HEK293T (cell line): ENCODE measurements around the gene SYT13.
"Not testable (repeated sequence)": the region's sequence is repeated elsewhere in the genome, so short reads cannot be mapped to it uniquely, and the experiment has no call there.

Experiments
- ARNT ChIP-seq: fragments of 450-650 bp; IDR thresholded peaks from 2 replicates; pipeline ENCODE4 v1.6.1; 2017; ENCODE audit warnings: mild to moderate bottlenecking
- BHLHE40 ChIP-seq: fragments of 450-650 bp; IDR thresholded peaks from 2 replicates; pipeline ENCODE4 v1.6.1; 2016; ENCODE audit warnings: mild to moderate bottlenecking, moderate library complexity, borderline replicate concordance
- CTBP1 ChIP-seq: fragments of 450-650 bp; IDR thresholded peaks from 2 replicates; pipeline ENCODE4 v1.6.1; 2016; ENCODE audit warnings: borderline replicate concordance
- ELF4 ChIP-seq: fragments of 450-650 bp; IDR thresholded peaks from 2 replicates; pipeline ENCODE4 v1.6.1; 2017; ENCODE audit warnings: antibody characterized with exemption
- FOXA1 ChIP-seq: fragments of 450-650 bp; IDR thresholded peaks from 2 replicates; pipeline ENCODE4 v1.6.1; 2016; ENCODE audit warnings: mild to moderate bottlenecking
- FOXK2 ChIP-seq: fragments of 450-650 bp; IDR thresholded peaks from 2 replicates; pipeline ENCODE4 v1.6.1; 2016; ENCODE audit warnings: mild to moderate bottlenecking
- FOXM1 ChIP-seq: fragments of 450-650 bp; IDR thresholded peaks from 2 replicates; pipeline ENCODE4 v1.6.1; 2017; ENCODE audit warnings: mild to moderate bottlenecking, borderline replicate concordance
- HDGF ChIP-seq: fragments of 450-650 bp; IDR thresholded peaks from 2 replicates; pipeline ENCODE4 v1.6.1; 2017; ENCODE audit warnings: antibody characterized with exemption, borderline replicate concordance
- L3MBTL2 ChIP-seq: fragments of 450-650 bp; conservative IDR thresholded peaks from 2 replicates; pipeline ENCODE4 v1.6.1; 2016; ENCODE audit warnings: mild to moderate bottlenecking
- NFRKB ChIP-seq: fragments of 450-650 bp; IDR thresholded peaks from 2 replicates; pipeline ENCODE4 v1.6.1; 2016; ENCODE audit warnings: mild to moderate bottlenecking, moderate library complexity
- PKNOX1 ChIP-seq: fragments of 450-650 bp; IDR thresholded peaks from 2 replicates; pipeline ENCODE4 v1.6.1; 2016
- SP1 ChIP-seq: fragments of 450-650 bp; IDR thresholded peaks from 2 replicates; pipeline ENCODE4 v1.6.1; 2017
- TARDBP ChIP-seq: fragments of 450-650 bp; IDR thresholded peaks from 2 replicates; pipeline ENCODE4 v1.6.1; 2016

- TF ChIP-seq BHLHE40, FOXA1, HDGF, FOXM1, TARDBP, SP1, L3MBTL2, ELF4, PKNOX1, CTBP1, FOXK2, NFRKB, ARNT: not testable (repeated sequence)
These were observed 7.5 kb upstream of the SYT13 start for GRCh38 chr11:45293566-45294192.
